Suprapubic skin (tissue), 4 donors: ENCODE results near the gene SMAD5. TPM values are rescaled to one million over a fixed set of nuclear protein-coding genes. Genes with fewer than 3 reads are reported as not detected.

Experiments
- DNase-seq, 2 donors: peaks; one replicate each; pipeline ENCODE4 v3.0.0-alpha.2; 2019; ENCODE audit warnings: low spot score in 2 of 2
- H3K27ac ChIP-seq: fragments of 200-600 bp; sonication (generic); one replicate; pipeline ENCODE4 v1.5.1; 2019
- H3K27me3 ChIP-seq: fragments of 200-600 bp; sonication (generic); one replicate; pipeline ENCODE4 v1.5.1; 2019
- H3K36me3 ChIP-seq: fragments of 200-600 bp; sonication (generic); one replicate; pipeline ENCODE4 v1.5.1; 2019
- H3K4me1 ChIP-seq: fragments of 200-600 bp; sonication (generic); one replicate; pipeline ENCODE4 v1.5.1; 2019
- H3K4me3 ChIP-seq: fragments of 200-600 bp; sonication (generic); one replicate; pipeline ENCODE4 v1.5.1; 2019; ENCODE audit warnings: mild to moderate bottlenecking
- H3K9me3 ChIP-seq: fragments of 200-600 bp; sonication (generic); one replicate; pipeline ENCODE4 v1.5.1; 2019
- EP300 ChIP-seq: sonication (generic); formaldehyde crosslinking; IDR thresholded peaks from one replicate; pipeline ENCODE4 v1.6.1; 2017; ENCODE audit warnings: antibody characterized with exemption
- POLR2A ChIP-seq, 2 donors: fragments of 450-650 bp; IDR thresholded peaks; one replicate each; pipeline ENCODE4 v1.6.1; 2017; ENCODE audit warnings: antibody characterized with exemption in 2 of 2, mild to moderate bottlenecking in 2 of 2, moderate library complexity in 2 of 2
- POLR2AphosphoS5 ChIP-seq, 3 donors: sonication (generic); formaldehyde crosslinking; IDR thresholded peaks; one replicate each; pipeline ENCODE4 v1.6.1; 2017; ENCODE audit warnings: antibody characterized with exemption in 3 of 3
- WGBS: methylation state at CpG from one replicate; pipeline ENCODE4 v1.1.5; 2018; 5-methylcytosine and 5-hydroxymethylcytosine counted together
- total RNA-seq, 4 donors: library from RNA; depleted of rRNA; stranded (reverse); fragments of >200 nt; gene quantifications; one replicate each; pipeline ENCODE4 v1.1.0, GENCODE V29; 2016
- TF ChIP-seq, protein P1 (sequence below), 2 donors: fragments of 200-600 bp in 1 of 2; fragments of 450-650 bp in 1 of 2; sonication (generic) in 1 of 2; IDR thresholded peaks; one replicate each; pipeline ENCODE4 v1.5.1; 2016 to 2019; ENCODE audit warnings: antibody characterized with exemption in 2 of 2, mild to moderate bottlenecking in 1 of 2, moderate library complexity in 1 of 2

Gene SMAD5
- total RNA-seq, 4 donors from 2014 or later = 63.3 to 119 (median 74.9) TPM

DNA sequence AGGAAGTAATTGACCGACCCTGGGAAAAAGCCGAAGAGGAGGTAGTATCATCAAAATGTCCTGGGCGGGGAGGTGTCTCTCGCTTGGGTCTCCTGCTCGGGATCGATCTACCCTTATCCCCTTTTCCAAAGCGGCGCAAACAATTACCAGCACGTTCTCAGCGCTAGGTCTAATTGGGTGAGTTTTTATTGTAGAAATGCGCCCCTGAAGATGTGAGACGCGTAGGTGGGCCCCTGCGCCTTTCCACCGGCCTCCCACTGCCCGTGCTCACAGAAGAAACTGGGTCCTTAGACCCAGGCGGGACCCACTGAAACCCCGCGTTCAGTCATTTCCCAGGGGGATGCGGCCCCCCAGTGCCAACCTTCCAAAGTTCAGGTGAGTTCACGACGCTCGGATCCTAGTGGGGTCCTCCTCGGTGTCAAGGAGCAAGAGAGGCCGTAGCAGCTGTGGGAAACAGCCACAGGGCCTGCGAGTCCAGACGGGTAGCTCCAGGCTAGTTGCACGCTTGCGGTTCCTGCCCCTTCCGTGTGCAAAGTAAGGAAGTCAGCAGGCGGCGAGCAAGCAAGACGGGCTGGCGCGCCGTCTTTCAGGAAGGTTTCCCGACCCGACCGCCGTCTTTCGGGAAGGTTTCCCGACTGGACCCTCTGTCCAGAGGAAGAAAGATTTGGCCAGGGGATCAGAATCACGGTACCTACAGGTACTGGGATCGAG, 58.8 kb downstream of the SMAD5 start:
- no peak for DNase-seq
- peaks cover 31% of the 10 kb centered on the region for H3K27me3 ChIP-seq
- peak overlapping the region; percentile 51 for H3K4me3 ChIP-seq
- no peak overlapping the region for H3K27ac ChIP-seq
- H3K4me1 ChIP-seq = peaks cover 27% of the 10 kb centered on the region
- peaks cover 15% of the 10 kb centered on the region for H3K36me3 ChIP-seq
- H3K9me3 ChIP-seq = no peaks in the 10 kb centered on the region
- WGBS = 31% methylated on average over 28 of the region's 44 CpGs
- no peak for TF ChIP-seq EP300
- TF ChIP-seq POLR2A (IDR thresholded peaks at IDR 0.05) = no peak
- TF ChIP-seq POLR2AphosphoS5 (IDR thresholded peaks at IDR 0.05) = no peak
- TF ChIP-seq, protein P1, sequence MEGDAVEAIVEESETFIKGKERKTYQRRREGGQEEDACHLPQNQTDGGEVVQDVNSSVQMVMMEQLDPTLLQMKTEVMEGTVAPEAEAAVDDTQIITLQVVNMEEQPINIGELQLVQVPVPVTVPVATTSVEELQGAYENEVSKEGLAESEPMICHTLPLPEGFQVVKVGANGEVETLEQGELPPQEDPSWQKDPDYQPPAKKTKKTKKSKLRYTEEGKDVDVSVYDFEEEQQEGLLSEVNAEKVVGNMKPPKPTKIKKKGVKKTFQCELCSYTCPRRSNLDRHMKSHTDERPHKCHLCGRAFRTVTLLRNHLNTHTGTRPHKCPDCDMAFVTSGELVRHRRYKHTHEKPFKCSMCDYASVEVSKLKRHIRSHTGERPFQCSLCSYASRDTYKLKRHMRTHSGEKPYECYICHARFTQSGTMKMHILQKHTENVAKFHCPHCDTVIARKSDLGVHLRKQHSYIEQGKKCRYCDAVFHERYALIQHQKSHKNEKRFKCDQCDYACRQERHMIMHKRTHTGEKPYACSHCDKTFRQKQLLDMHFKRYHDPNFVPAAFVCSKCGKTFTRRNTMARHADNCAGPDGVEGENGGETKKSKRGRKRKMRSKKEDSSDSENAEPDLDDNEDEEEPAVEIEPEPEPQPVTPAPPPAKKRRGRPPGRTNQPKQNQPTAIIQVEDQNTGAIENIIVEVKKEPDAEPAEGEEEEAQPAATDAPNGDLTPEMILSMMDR (IDR thresholded peaks at IDR 0.05) = no peak

DNA sequence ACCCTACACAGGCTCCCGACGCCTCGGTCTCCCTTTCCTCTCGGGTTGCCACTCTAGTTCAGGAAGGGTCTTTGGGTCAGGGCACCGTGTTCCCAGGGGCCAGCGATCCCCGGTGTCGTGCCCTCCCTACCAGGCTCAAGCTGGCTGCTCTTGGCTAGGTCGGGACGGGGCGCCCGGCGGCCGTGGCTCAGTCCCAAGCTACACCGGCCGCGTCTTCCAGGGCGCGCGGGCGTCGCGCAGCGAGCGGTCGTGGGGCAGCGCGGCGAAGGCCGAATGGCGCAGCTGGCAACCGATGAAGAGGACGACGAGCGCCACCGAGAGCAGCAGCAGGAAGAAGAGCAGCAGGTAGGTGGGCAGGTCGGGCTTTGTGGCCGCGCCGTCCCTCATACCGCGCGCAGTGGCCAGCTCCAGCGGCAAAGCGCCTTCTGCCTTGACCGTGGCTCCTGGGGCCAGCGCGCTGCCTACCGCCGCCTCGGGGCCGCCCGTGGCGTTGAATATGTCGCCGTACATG, 59.4 kb downstream of the SMAD5 start:
- no peak overlapping the region for H3K27ac ChIP-seq
- peaks cover 13% of the 10 kb centered on the region for H3K36me3 ChIP-seq
- peaks cover 27% of the 10 kb centered on the region for H3K4me1 ChIP-seq
- peaks cover 31% of the 10 kb centered on the region for H3K27me3 ChIP-seq
- peak overlapping the region; percentile 51 for H3K4me3 ChIP-seq
- H3K9me3 ChIP-seq = no peaks in the 10 kb centered on the region
- TF ChIP-seq, protein P1 (IDR thresholded peaks at IDR 0.05) = no peak
- TF ChIP-seq POLR2A (IDR thresholded peaks at IDR 0.05) (no peak), POLR2AphosphoS5 (IDR thresholded peaks at IDR 0.05) (no peak), EP300 (no peak)
- no peak for DNase-seq
- 0% methylated on average over 4 of the region's 56 CpGs for WGBS

DNA sequence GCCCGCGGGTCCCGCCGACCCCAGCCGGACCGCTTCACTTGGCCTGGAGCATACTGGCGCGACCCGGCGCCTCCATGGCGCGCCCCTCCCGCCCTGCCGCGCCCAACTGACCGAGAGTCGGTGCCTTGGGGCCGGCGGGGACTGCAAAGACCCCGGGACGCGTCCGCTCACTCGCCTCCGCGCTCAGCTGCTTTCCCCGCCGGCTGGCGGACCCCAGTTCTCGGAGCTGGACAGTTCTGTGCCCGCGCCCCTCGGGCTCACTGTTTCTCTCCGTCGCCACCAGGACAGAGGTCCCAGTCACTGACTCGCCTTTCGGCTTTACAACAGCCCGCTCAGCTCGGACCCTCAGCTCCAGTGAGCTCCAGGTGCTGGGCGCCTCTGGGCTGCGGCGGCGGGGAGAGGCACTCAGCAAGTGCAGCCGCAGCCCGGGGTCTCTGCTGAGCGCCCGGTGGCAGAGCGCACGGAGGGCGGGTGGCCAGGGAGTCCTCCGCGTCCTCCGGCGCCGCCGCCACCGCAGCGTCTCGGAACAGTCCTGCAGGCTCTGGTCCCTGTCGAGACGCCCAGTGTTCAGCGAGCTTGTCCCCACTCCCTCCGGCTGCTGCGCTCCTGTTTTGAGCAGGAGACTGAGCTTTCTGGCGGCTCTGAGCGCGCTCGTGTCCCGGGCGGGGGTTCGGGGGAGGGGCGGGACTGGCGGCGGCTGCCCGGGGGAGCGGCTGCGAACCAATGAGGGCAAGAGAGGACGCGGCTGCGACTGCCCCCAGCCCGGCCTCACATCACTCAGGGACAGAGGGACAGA, 60.1 kb downstream of the SMAD5 start, which contains the start of gene SMIM32:
TSS of gene SMIM32 (minus strand) at position 637 of the 796 bp plus-strand sequence. CDS start 638 bp downstream, outside the sequence.
- TF ChIP-seq EP300 (no peak), POLR2AphosphoS5 (IDR thresholded peaks at IDR 0.05) (no peak), POLR2A (IDR thresholded peaks at IDR 0.05) (no peak)
- TF ChIP-seq, protein P1 (IDR thresholded peaks at IDR 0.05) = no peak
- WGBS = under 1% methylated on average over 30 of the region's 81 CpGs
- H3K4me3 ChIP-seq = peak within 1 kb of the TSS; percentile 51
- H3K27ac ChIP-seq = no peak within 1 kb of the TSS
- H3K36me3 ChIP-seq = peaks cover 10% of the 10 kb centered on the region
- peaks cover 27% of the 10 kb centered on the region for H3K4me1 ChIP-seq
- peaks cover 31% of the 10 kb centered on the region for H3K27me3 ChIP-seq
- no peaks in the 10 kb centered on the region for H3K9me3 ChIP-seq
- no peak for DNase-seq

DNA sequence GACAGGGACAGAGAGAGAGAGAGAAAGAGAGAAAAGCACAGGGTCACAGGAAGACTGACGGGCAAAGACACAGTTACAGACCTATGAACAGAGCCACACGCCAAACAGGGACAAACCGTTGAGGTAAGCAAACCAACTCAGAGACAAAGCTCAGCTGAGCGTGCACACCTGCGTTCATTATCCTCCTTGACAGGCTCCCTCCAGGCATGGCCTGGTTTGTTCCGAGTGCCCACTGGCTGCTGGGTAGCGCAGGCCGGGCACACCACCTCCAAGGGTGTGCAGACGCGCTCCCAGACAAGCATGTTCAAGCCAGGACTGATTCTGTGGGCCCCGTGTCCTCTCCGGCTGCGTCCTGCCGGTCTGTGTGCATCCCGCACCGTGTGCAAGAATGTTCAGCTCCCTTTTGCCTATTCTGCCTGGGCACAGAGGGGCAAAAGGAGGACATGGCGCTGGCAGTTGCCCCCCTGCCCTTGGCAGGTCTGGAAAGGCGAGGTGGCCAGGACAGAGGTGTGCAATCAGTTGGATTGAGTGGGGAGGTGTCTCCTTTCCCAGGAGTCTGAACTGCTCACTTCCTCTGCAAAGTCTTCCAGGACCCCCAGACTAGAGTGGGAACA, 60.8 kb downstream of the SMAD5 start:
- Histone ChIP-seq H3K9me3 (no peaks in the 10 kb centered on the region), H3K36me3 (peaks cover 4% of the 10 kb centered on the region), H3K4me3 (peak overlapping the region; percentile 51), H3K4me1 (peaks cover 27% of the 10 kb centered on the region), H3K27me3 (peaks cover 31% of the 10 kb centered on the region), H3K27ac (no peak overlapping the region)
- WGBS = 32% methylated on average over 6 of the region's 18 CpGs
- DNase-seq = no peak
- TF ChIP-seq POLR2AphosphoS5 (IDR thresholded peaks at IDR 0.05) = no peak

DNA sequence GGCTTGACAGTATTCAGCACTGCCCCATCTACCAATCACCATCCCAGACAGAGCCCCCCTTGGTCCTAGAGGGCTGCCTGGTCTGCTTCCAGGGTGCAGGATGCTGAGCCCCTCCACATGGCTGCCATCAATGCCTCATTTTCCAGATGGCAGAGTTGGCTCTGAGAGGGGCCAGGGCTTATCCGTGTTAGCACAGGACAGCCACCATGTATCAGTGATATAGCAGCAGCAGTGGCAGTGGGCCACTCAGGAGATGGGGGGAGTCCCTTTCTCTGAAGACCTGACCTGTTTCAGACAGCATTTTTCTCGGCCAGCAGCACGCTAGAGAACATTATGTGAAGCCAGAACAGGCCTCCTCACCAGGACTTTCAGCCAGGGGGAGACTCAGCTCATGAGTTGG, 61.9 kb downstream of the SMAD5 start:
- 100% methylated on average over 2 of the region's 3 CpGs for WGBS
- no peak for DNase-seq
- Histone ChIP-seq H3K9me3 (no peaks in the 10 kb centered on the region), H3K27ac (no peak overlapping the region), H3K4me1 (peaks cover 27% of the 10 kb centered on the region), H3K27me3 (peaks cover 31% of the 10 kb centered on the region), H3K4me3 (no peak overlapping the region), H3K36me3 (no peaks in the 10 kb centered on the region)
- TF ChIP-seq POLR2AphosphoS5 (IDR thresholded peaks at IDR 0.05) (no peak), EP300 (no peak), POLR2A (IDR thresholded peaks at IDR 0.05) (no peak)
- TF ChIP-seq, protein P1 (IDR thresholded peaks at IDR 0.05) = no peak
